ENCODE results near the gene DHTKD1.

GRCh38 chr10:12051241-12051640 is 17.5 kb upstream of the DHTKD1 start:
- TF ChIP-seq CTCF (IDR thresholded peaks at IDR 0.05) (no peak), POLR2A (IDR thresholded peaks at IDR 0.05) (no peak)

All from ovary (tissue), 3 donors.